Tibial artery (tissue), 4 donors: Measurements from ENCODE around the gene A1BG.

ENCODE experiments used
- DNase-seq, 2 donors: peaks; one replicate each; pipeline ENCODE4 v3.0.0-alpha.2; 2019
- H3K27ac ChIP-seq, 2 donors: fragments of 200-600 bp; sonication (generic) in 1 of 2; 1 replicate in 1 of 2; 2 replicates in 1 of 2; pipeline ENCODE4 v1.5.1; 2018 to 2019; ENCODE audit warnings: mild to moderate bottlenecking in 1 of 2
- H3K27me3 ChIP-seq, 2 donors: fragments of 200-600 bp; sonication (generic) in 1 of 2; one replicate each; pipeline versions ENCODE4 v1.5.1 to v1.6.0; 2016 to 2019
- H3K36me3 ChIP-seq, 3 donors: fragments of 200-600 bp; sonication (generic) in 2 of 3; one replicate each; pipeline ENCODE4 v1.5.1; 2016 to 2019; ENCODE audit warnings: mild to moderate bottlenecking in 2 of 3
- H3K4me1 ChIP-seq, 4 donors: fragments of 200-600 bp; sonication (generic) in 2 of 4; 1 replicate in 3 of 4; 2 replicates in 1 of 4; pipeline ENCODE4 v1.5.1; 2016 to 2019
- H3K4me3 ChIP-seq, 2 donors: fragments of 200-600 bp; sonication (generic) in 1 of 2; 1 replicate in 1 of 2; 2 replicates in 1 of 2; pipeline ENCODE4 v1.5.1; 2018 to 2019; ENCODE audit warnings: mild to moderate bottlenecking in 2 of 2
- H3K9me3 ChIP-seq, 3 donors: fragments of 200-600 bp; sonication (generic) in 1 of 3; one replicate each; pipeline ENCODE4 v1.5.1; 2016 to 2019
- CTCF ChIP-seq, 2 experiments: fragments of 200-600 bp in 1 of 2; fragments of 450-650 bp in 1 of 2; IDR thresholded peaks; one replicate each; pipeline ENCODE4 v1.5.1; 2017 to 2019; ENCODE audit warnings: antibody characterized with exemption in 2 of 2, mild to moderate bottlenecking in 1 of 2, moderate library complexity in 1 of 2
- intact Hi-C: fragments of 100-400 bp; cut with DNase I; formaldehyde crosslinking; loops from one replicate; pipeline ENCODE4 v1.15.0; 2023; ENCODE audit warnings: low total_unique reads

A1BG gene

GRCh38 chr19:58399903-58400302 lies 46.6 kb upstream of the A1BG start:
- intact Hi-C loops = no loop called here

GRCh38 chr19:58398545-58398944 lies 45.3 kb upstream of the A1BG start:
- Histone ChIP-seq H3K9me3 (no peaks in the 10 kb centered on the region), H3K27ac (no peak overlapping the region), H3K27me3 (peaks cover 0 to 26% of the 10 kb centered on the region in 2 donors), H3K4me3 (no peak overlapping the region), H3K36me3 (peaks cover 17 to 18% (median 18%) of the 10 kb centered on the region in 3 donors), H3K4me1 (peaks cover 0 to 35% (median 24%) of the 10 kb centered on the region in 4 donors)
- intact Hi-C loops = no loop called here
- no peak for TF ChIP-seq CTCF (IDR thresholded peaks at IDR 0.05)
- DNase-seq = no peak

More at GRCh38 chr19:58399903-58400302, 46.6 kb upstream of the A1BG start:
- no peak overlapping the region for H3K27ac ChIP-seq
- DNase-seq = peak in 1 of 2 donors; percentile 51
- TF ChIP-seq CTCF (IDR thresholded peaks at IDR 0.05) = no peak
- H3K36me3 ChIP-seq = peaks cover 3 to 5% (median 4%) of the 10 kb centered on the region in 3 donors
- H3K27me3 ChIP-seq = peaks cover 0 to 26% of the 10 kb centered on the region in 2 donors
- no peaks in the 10 kb centered on the region for H3K9me3 ChIP-seq
- H3K4me1 ChIP-seq = peaks cover 0 to 35% (median 24%) of the 10 kb centered on the region in 4 donors
- H3K4me3 ChIP-seq = no peak overlapping the region

- Histone ChIP-seq H3K9me3 (no peaks in the 10 kb centered on the region), H3K4me3 (no peak overlapping the region), H3K36me3 (peaks cover 22 to 23% (median 23%) of the 10 kb centered on the region in 3 donors), H3K27me3 (peaks cover 0 to 26% of the 10 kb centered on the region in 2 donors), H3K27ac (no peak overlapping the region), H3K4me1 (peaks cover 0 to 35% (median 24%) of the 10 kb centered on the region in 4 donors)
- no peak for TF ChIP-seq CTCF (IDR thresholded peaks at IDR 0.05)
- no peak for DNase-seq
- intact Hi-C loops = no loop called here
Measured at GRCh38 chr19:58398087-58398486, 44.8 kb upstream of the A1BG start.

GRCh38 chr19:58397533-58398037 lies 44.3 kb upstream of the A1BG start:
- H3K27me3 ChIP-seq = peaks cover 0 to 26% of the 10 kb centered on the region in 2 donors
- H3K4me1 ChIP-seq = peaks cover 0 to 35% (median 24%) of the 10 kb centered on the region in 4 donors
- peaks cover 27 to 28% (median 28%) of the 10 kb centered on the region in 3 donors for H3K36me3 ChIP-seq
- DNase-seq = no peak
- TF ChIP-seq CTCF (IDR thresholded peaks at IDR 0.05) = no peak
- no peak overlapping the region for H3K27ac ChIP-seq
- no peaks in the 10 kb centered on the region for H3K9me3 ChIP-seq
- no peak overlapping the region for H3K4me3 ChIP-seq
- intact Hi-C loops = no loop called here

GRCh38 chr19:58396691-58397532 lies 43.6 kb upstream of the A1BG start:
- TF ChIP-seq CTCF (IDR thresholded peaks at IDR 0.05) = no peak
- H3K4me1 ChIP-seq = peaks cover 0 to 32% (median 21%) of the 10 kb centered on the region in 4 donors
- peaks cover 31 to 35% (median 33%) of the 10 kb centered on the region in 3 donors for H3K36me3 ChIP-seq
- intact Hi-C loops = no loop called here
- DNase-seq = no peak
- peaks cover 0 to 26% of the 10 kb centered on the region in 2 donors for H3K27me3 ChIP-seq
- no peaks in the 10 kb centered on the region for H3K9me3 ChIP-seq
- H3K27ac ChIP-seq = no peak overlapping the region
- no peak overlapping the region for H3K4me3 ChIP-seq
